Activated T-cell treated with anti-CD3 and anti-CD28 coated beads, Interleukin-2, amount 50 U/mL, for 72 hours (primary cell): Measurements from ENCODE around the gene DDC. TPM values are rescaled to one million over a fixed set of nuclear protein-coding genes. Genes with fewer than 3 reads are reported as not detected.

Experiments used
- ATAC-seq, 2 donors: fragments of 150-1000 bp; cut with Tn5 transposase; replicated peaks in 1 of 2; 2 replicates each; pipeline ENCODE4 v1.10.0; 2021; ENCODE audit warnings: moderate library complexity in 2 of 2, mild to moderate bottlenecking in 1 of 2
- DNase-seq, 2 donors: peaks; one replicate each; pipeline ENCODE4 v3.0.0; 2021 to 2022; ENCODE audit warnings: mixed read lengths in 1 of 2
- H3K27ac Mint-ChIP-seq: one replicate; pipeline ENCODE4 v1.8.0; 2022; ENCODE audit warnings: mild to moderate bottlenecking, moderate library complexity, mixed read lengths
- H3K27me3 Mint-ChIP-seq: one replicate; pipeline ENCODE4 v1.8.0; 2022; ENCODE audit warnings: low read depth, mixed read lengths
- H3K36me3 Mint-ChIP-seq, 2 donors: one replicate each; pipeline ENCODE4 v1.8.0; 2022; ENCODE audit warnings: mixed read lengths in 2 of 2, mild to moderate bottlenecking in 1 of 2; ENCODE audit not compliant: insufficient read depth in 2 of 2
- H3K4me1 Mint-ChIP-seq: one replicate; pipeline ENCODE4 v1.8.0; 2022; ENCODE audit warnings: low read depth, mixed read lengths
- H3K4me3 Mint-ChIP-seq, 2 donors: one replicate each; pipeline ENCODE4 v1.8.0; 2022; ENCODE audit warnings: mild to moderate bottlenecking in 2 of 2, mixed read lengths in 2 of 2, moderate library complexity in 2 of 2
- H3K9me3 Mint-ChIP-seq, 2 donors: one replicate each; pipeline ENCODE4 v1.8.0; 2022; ENCODE audit warnings: mixed read lengths in 2 of 2
- total RNA-seq, 2 donors: library from RNA; stranded (reverse); gene quantifications; one replicate each; pipeline ENCODE4 v1.2.3, GENCODE V29; 2022

DDC gene
- not detected for total RNA-seq

- no peak for DNase-seq
- no peak within 1 kb of the TSS for H3K27ac Mint-ChIP-seq
- H3K36me3 Mint-ChIP-seq = no peaks in the 10 kb centered on the region
- H3K4me3 Mint-ChIP-seq = no peak within 1 kb of the TSS
- no peaks in the 10 kb centered on the region for H3K9me3 Mint-ChIP-seq
- peaks cover 26% of the 10 kb centered on the region for H3K27me3 Mint-ChIP-seq
- no peak for ATAC-seq
- no peaks in the 10 kb centered on the region for H3K4me1 Mint-ChIP-seq
Measured at GRCh38 chr7:50564640-50565558, at the start of gene DDC. Gene DDC, minus strand, starts transcription at chr7:50565405. Its CDS starts 21,320 bp downstream, at chr7:50544085.

GRCh38 chr7:50613473-50613872 is 48.3 kb upstream of the DDC start:
- no peaks in the 10 kb centered on the region for H3K9me3 Mint-ChIP-seq
- peaks cover 0 to 4% of the 10 kb centered on the region in 2 donors for H3K36me3 Mint-ChIP-seq
- ATAC-seq = no peak
- H3K4me3 Mint-ChIP-seq = no peak overlapping the region
- H3K4me1 Mint-ChIP-seq = peaks cover 18% of the 10 kb centered on the region
- peaks cover 10% of the 10 kb centered on the region for H3K27me3 Mint-ChIP-seq
- H3K27ac Mint-ChIP-seq = no peak overlapping the region
- no peak for DNase-seq

- peaks cover 10% of the 10 kb centered on the region for H3K27me3 Mint-ChIP-seq
- peaks cover 25% of the 10 kb centered on the region for H3K4me1 Mint-ChIP-seq
- no peak overlapping the region for H3K4me3 Mint-ChIP-seq
- no peak overlapping the region for H3K27ac Mint-ChIP-seq
- DNase-seq (no peak), ATAC-seq (no peak)
- peaks cover 2 to 6% of the 10 kb centered on the region in 2 donors for H3K36me3 Mint-ChIP-seq
- peaks cover 0 to 1% of the 10 kb centered on the region in 2 donors for H3K9me3 Mint-ChIP-seq
Measured at GRCh38 chr7:50612704-50613103, 47.5 kb upstream of the DDC start.

GRCh38 chr7:50610521-50611277 is 45.5 kb upstream of the DDC start:
- H3K27ac Mint-ChIP-seq = no peak overlapping the region
- peak; percentile 80 to 84 for ATAC-seq
- peaks cover 10% of the 10 kb centered on the region for H3K27me3 Mint-ChIP-seq
- peaks cover 1 to 2% of the 10 kb centered on the region in 2 donors for H3K9me3 Mint-ChIP-seq
- H3K4me3 Mint-ChIP-seq = no peak overlapping the region
- peaks cover 29% of the 10 kb centered on the region for H3K4me1 Mint-ChIP-seq
- DNase-seq = peak; percentile 45 to 48
- peaks cover 2 to 8% of the 10 kb centered on the region in 2 donors for H3K36me3 Mint-ChIP-seq

- DNase-seq (no peak), ATAC-seq (peak; percentile 29 to 46)
- peak overlapping the region in 1 of 2 donors; percentile 22 for H3K4me3 Mint-ChIP-seq
- peaks cover 10% of the 10 kb centered on the region for H3K27me3 Mint-ChIP-seq
- peaks cover 1 to 2% of the 10 kb centered on the region in 2 donors for H3K9me3 Mint-ChIP-seq
- H3K4me1 Mint-ChIP-seq = peaks cover 29% of the 10 kb centered on the region
- no peak overlapping the region for H3K27ac Mint-ChIP-seq
- H3K36me3 Mint-ChIP-seq = peaks cover 2 to 8% of the 10 kb centered on the region in 2 donors
Measured at GRCh38 chr7:50608196-50608906, 43.1 kb upstream of the DDC start.

GRCh38 chr7:50607524-50608125 is 42.4 kb upstream of the DDC start:
- Mint-ChIP-seq H3K27me3 (peaks cover 5% of the 10 kb centered on the region), H3K27ac (peak overlapping the region; percentile 6), H3K9me3 (peaks cover 1 to 2% of the 10 kb centered on the region in 2 donors), H3K4me1 (peaks cover 29% of the 10 kb centered on the region), H3K36me3 (peaks cover 2 to 8% of the 10 kb centered on the region in 2 donors), H3K4me3 (peak overlapping the region in 1 of 2 donors; percentile 22)
- ATAC-seq (no peak), DNase-seq (no peak)

GRCh38 chr7:50605059-50605458 is 39.9 kb upstream of the DDC start:
- no peak for ATAC-seq
- peaks cover 1 to 2% of the 10 kb centered on the region in 2 donors for H3K9me3 Mint-ChIP-seq
- H3K27me3 Mint-ChIP-seq = no peaks in the 10 kb centered on the region
- no peak for DNase-seq
- peaks cover 2 to 8% of the 10 kb centered on the region in 2 donors for H3K36me3 Mint-ChIP-seq
- H3K4me3 Mint-ChIP-seq = no peak overlapping the region
- H3K27ac Mint-ChIP-seq = no peak overlapping the region
- H3K4me1 Mint-ChIP-seq = peaks cover 17% of the 10 kb centered on the region

GRCh38 chr7:50603287-50603686 is 38.1 kb upstream of the DDC start:
- H3K27ac Mint-ChIP-seq = no peak overlapping the region
- no peak overlapping the region for H3K4me3 Mint-ChIP-seq
- DNase-seq (no peak), ATAC-seq (no peak)
- H3K9me3 Mint-ChIP-seq = peaks cover 1 to 2% of the 10 kb centered on the region in 2 donors
- H3K27me3 Mint-ChIP-seq = no peaks in the 10 kb centered on the region
- H3K4me1 Mint-ChIP-seq = peaks cover 9% of the 10 kb centered on the region
- peaks cover 2 to 3% of the 10 kb centered on the region in 2 donors for H3K36me3 Mint-ChIP-seq

GRCh38 chr7:50599385-50599784 is 34.2 kb upstream of the DDC start:
- ATAC-seq (no peak), DNase-seq (no peak)
- Mint-ChIP-seq H3K4me1 (peaks cover 23% of the 10 kb centered on the region), H3K36me3 (no peaks in the 10 kb centered on the region), H3K27me3 (no peaks in the 10 kb centered on the region), H3K9me3 (no peaks in the 10 kb centered on the region), H3K4me3 (no peak overlapping the region), H3K27ac (no peak overlapping the region)

- no peak overlapping the region for H3K27ac Mint-ChIP-seq
- no peak for DNase-seq
- H3K27me3 Mint-ChIP-seq = no peaks in the 10 kb centered on the region
- ATAC-seq = no peak
- H3K4me3 Mint-ChIP-seq = no peak overlapping the region
- peaks cover 28% of the 10 kb centered on the region for H3K4me1 Mint-ChIP-seq
- no peaks in the 10 kb centered on the region for H3K36me3 Mint-ChIP-seq
- H3K9me3 Mint-ChIP-seq = no peaks in the 10 kb centered on the region
Measured at GRCh38 chr7:50598460-50599343, 33.5 kb upstream of the DDC start.

GRCh38 chr7:50596484-50596883 is 31.3 kb upstream of the DDC start:
- peaks cover 4% of the 10 kb centered on the region for H3K27me3 Mint-ChIP-seq
- no peak overlapping the region for H3K4me3 Mint-ChIP-seq
- no peak for DNase-seq
- no peaks in the 10 kb centered on the region for H3K36me3 Mint-ChIP-seq
- peaks cover 28% of the 10 kb centered on the region for H3K4me1 Mint-ChIP-seq
- H3K9me3 Mint-ChIP-seq = no peaks in the 10 kb centered on the region
- no peak for ATAC-seq
- H3K27ac Mint-ChIP-seq = peak overlapping the region; percentile 21
